K562 treated with DMSO at 1 percent for 12 hours (cell line): ENCODE measurements around the gene OR13C4. TPM values are rescaled to one million over a fixed set of nuclear protein-coding genes. Genes with fewer than 3 reads are reported as not detected.

Experiments used
- total RNA-seq: library from RNA; unstranded; fragments of 300-600 nt; gene quantifications from 2 replicates; pipeline ENCODE4 v1.2.3, GENCODE V29; 2022; ENCODE audit not compliant: insufficient read depth

The OR13C4 gene
- total RNA-seq = not detected in 2 replicates

GRCh38 chr9:104527109-104527508, at the start of gene OR13C4:
Gene OR13C4, minus strand, starts transcription at chr9:104527209. Its CDS starts 0 bp downstream, at chr9:104527209.

DNA sequence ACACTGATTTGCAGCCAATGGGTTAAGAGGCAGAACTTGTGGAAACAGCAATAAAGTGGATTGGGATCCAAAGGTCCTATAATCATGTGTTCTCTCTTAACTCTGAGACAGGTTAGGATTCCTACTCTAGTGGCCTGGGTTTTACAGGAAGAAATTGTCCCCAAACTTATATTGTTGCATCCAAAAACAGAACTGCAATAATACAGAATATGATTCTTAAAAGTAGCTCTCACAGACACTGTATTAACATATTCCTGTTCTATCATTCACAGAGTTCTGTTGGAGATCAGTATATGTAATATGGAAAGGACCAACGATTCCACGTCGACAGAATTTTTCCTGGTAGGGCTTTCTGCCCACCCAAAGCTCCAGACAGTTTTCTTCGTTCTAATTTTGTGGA, 41.9 kb upstream of the OR13C4 start, which contains the start of gene OR13C8:
TSS of gene OR13C8 (plus strand) at position 301 of the 400 bp plus-strand sequence. CDS start at position 301, 0 bp downstream.

GRCh38 chr9:104536756-104537155, 9.7 kb upstream of the OR13C4 start, which contains the start of gene OR13C3:
Gene OR13C3, minus strand, starts transcription at chr9:104536856. Its CDS starts 133 bp downstream, at chr9:104536723.

GRCh38 chr9:104503963-104504362, 23.0 kb downstream of the OR13C4 start, which contains the start of gene OR13F1:
Gene OR13F1, plus strand, starts transcription at chr9:104504263. Its CDS starts 0 bp downstream, at chr9:104504263.

Other genes with a start within 250 kb of the OR13C4 start
- gene OR13F1, start 22.9 kb downstream of the OR13C4 start, total RNA-seq = not detected in 2 replicates
- not detected in 2 replicates for gene OR13C3, start 9.6 kb upstream of the OR13C4 start, total RNA-seq
- not detected in 2 replicates for gene OR13C8, start 42.0 kb upstream of the OR13C4 start, total RNA-seq
- gene OR13C5, start 72.2 kb upstream of the OR13C4 start, total RNA-seq = not detected in 2 replicates
- gene OR13C2, start 78.4 kb upstream of the OR13C4 start, total RNA-seq = not detected in 2 replicates
- gene OR13C9, start 91.0 kb upstream of the OR13C4 start, total RNA-seq = not detected in 2 replicates
- gene OR13D1, start 167.3 kb upstream of the OR13C4 start, total RNA-seq = not detected in 2 replicates
- 18.5 and 32.6 TPM in 2 replicates for gene NIPSNAP3A, start 220.5 kb upstream of the OR13C4 start, total RNA-seq
- 1.1 and 3.3 TPM in 2 replicates for gene NIPSNAP3B, start 236.9 kb upstream of the OR13C4 start, total RNA-seq